H1 (cell line): ENCODE data around the gene COL12A1. TPM values are rescaled to one million over a fixed set of nuclear protein-coding genes. Genes with fewer than 3 reads are reported as not detected.

Source experiments
- ATF3 ChIP-seq: IDR thresholded peaks from 2 replicates; pipeline ENCODE4 v1.6.1; 2011; ENCODE audit warnings: low read depth, mild to moderate bottlenecking, low read length; ENCODE audit not compliant: insufficient read depth
- BCL11A ChIP-seq, 2 experiments: IDR thresholded peaks; one replicate each; pipeline ENCODE4 v1.6.1; 2011; ENCODE audit warnings: low read depth in 2 of 2, low read length in 2 of 2, mild to moderate bottlenecking in 2 of 2
- CHD1 ChIP-seq: IDR thresholded peaks from 2 replicates; pipeline ENCODE4 v1.6.1; 2012; ENCODE audit warnings: low read depth, low read length, improper control_type of control experiment
- CHD7 ChIP-seq: fragments of 300-600 bp; sonication (generic); IDR thresholded peaks from 2 replicates; pipeline ENCODE4 v1.7.1; 2012; ENCODE audit warnings: low read length, moderate library complexity, mild to moderate bottlenecking, inconsistent platforms; ENCODE audit not compliant: insufficient replicate concordance
- EGR1 ChIP-seq: IDR thresholded peaks from 2 replicates; pipeline ENCODE4 v1.6.1; 2011; ENCODE audit warnings: low read depth, low read length, borderline replicate concordance
- GTF2F1 ChIP-seq: IDR thresholded peaks from 2 replicates; pipeline ENCODE4 v1.6.1; 2012; ENCODE audit warnings: low read depth, low read length, improper control_type of control experiment, borderline replicate concordance
- PHF8 ChIP-seq: fragments of 200-600 bp; sonication (generic); conservative IDR thresholded peaks from 2 replicates; pipeline ENCODE4 v1.7.1; 2012; ENCODE audit warnings: low read depth, mild to moderate bottlenecking, inconsistent platforms, low read length, moderate library complexity
- SIX5 ChIP-seq: IDR thresholded peaks from 2 replicates; pipeline ENCODE4 v1.6.1; 2011; ENCODE audit warnings: mild to moderate bottlenecking, low read depth, low read length
- USF2 ChIP-seq: IDR thresholded peaks from 2 replicates; pipeline ENCODE4 v1.6.1; 2011; ENCODE audit warnings: low read length, improper control_type of control experiment
- polyA plus RNA-seq, 7 experiments: library from polyadenylated mRNA; depleted of rRNA in 3 of 7; stranded (reverse) in 5 of 7; unstranded in 2 of 7; fragments of >200 nt in 5 of 7; fragments of 200-250 nt in 2 of 7; gene quantifications; 1 replicate in 5 of 7; 2 replicates in 1 of 7; 4 replicates in 1 of 7; pipeline versions ENCODE4 v1.2.1 to v1.2.3, GENCODE V29; 2011 to 2013; ENCODE audit warnings: missing spikeins in 2 of 7, mixed read lengths in 2 of 7
- total RNA-seq: library from RNA; stranded (reverse); fragmentation: NEBNext Ultra II Directional; extraction: Animal tissue kit (Norgen Biotek cat#: 25700); gene quantifications from 2 replicates; pipeline ENCODE4 v1.2.1, GENCODE V29; 2021

Gene COL12A1
- total and polyA plus RNA-seq, 2 of the 8 experiments (the other 6 are each of a cell fraction or from before 2014, with no cell fraction given) = 1.4 to 4.7 TPM

GRCh38 chr6:75126518-75126917, 79.3 kb downstream of the COL12A1 start (continued):
- TF ChIP-seq CHD7 = no peak
- TF ChIP-seq EGR1 = no peak
- TF ChIP-seq PHF8 = no peak
- TF ChIP-seq SIX5 = no peak
- no peak for TF ChIP-seq USF2
- no peak for TF ChIP-seq CHD1
- TF ChIP-seq BCL11A (IDR thresholded peaks at IDR 0.05; ENCODE audit: low read depth in 2 of 2, low read length in 2 of 2) = no peak
- TF ChIP-seq GTF2F1 = no peak
- no peak for TF ChIP-seq ATF3
